GM12801 (cell line): ENCODE data around the gene PLAAT2.

Source experiments
- TF ChIP-seq, protein P1 (sequence below): IDR thresholded peaks from one replicate; pipeline ENCODE4 v1.5.1; 2011; ENCODE audit warnings: control low read depth; ENCODE audit not compliant: insufficient read length; ENCODE audit errors: extremely low read depth

Gene PLAAT2

DNA sequence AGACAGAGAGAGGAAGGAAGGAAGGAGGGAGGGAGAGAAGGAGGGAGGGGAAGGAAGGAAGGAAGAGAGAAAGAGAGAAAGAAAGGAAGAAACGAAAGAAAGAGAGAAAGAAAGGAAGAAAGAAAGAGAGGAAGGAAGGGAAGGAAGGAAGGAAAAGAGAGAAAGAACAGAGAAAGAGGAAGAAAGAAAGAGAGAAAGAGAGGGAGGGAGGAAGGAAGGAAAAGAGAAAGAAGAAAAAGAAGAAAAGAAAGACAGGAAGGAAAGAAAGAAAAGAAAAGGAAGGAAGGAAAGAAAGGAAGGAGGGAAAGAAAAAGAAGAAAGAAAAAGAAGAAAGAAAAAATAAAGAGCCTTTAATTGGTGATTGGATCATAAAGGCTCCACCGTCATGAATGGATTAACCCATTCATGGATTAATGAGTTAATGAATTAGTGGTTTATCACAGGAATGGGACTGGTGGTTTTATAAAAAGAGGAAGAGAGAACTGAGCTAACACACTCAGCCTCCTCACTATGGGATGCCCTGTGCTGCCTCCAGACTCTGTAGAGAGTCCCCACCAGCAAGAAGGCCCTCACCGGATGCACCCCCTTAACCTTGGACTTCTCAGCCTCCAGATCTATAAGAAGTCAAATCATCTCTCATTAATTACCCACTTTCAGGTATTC lies 9.0 kb upstream of the PLAAT2 start:
- TF ChIP-seq, protein P1, sequence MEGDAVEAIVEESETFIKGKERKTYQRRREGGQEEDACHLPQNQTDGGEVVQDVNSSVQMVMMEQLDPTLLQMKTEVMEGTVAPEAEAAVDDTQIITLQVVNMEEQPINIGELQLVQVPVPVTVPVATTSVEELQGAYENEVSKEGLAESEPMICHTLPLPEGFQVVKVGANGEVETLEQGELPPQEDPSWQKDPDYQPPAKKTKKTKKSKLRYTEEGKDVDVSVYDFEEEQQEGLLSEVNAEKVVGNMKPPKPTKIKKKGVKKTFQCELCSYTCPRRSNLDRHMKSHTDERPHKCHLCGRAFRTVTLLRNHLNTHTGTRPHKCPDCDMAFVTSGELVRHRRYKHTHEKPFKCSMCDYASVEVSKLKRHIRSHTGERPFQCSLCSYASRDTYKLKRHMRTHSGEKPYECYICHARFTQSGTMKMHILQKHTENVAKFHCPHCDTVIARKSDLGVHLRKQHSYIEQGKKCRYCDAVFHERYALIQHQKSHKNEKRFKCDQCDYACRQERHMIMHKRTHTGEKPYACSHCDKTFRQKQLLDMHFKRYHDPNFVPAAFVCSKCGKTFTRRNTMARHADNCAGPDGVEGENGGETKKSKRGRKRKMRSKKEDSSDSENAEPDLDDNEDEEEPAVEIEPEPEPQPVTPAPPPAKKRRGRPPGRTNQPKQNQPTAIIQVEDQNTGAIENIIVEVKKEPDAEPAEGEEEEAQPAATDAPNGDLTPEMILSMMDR = no peak

- TF ChIP-seq, protein P1 = no peak
These were observed 6.4 kb upstream of the PLAAT2 start for GRCh38 chr11:63569570-63569969.

DNA sequence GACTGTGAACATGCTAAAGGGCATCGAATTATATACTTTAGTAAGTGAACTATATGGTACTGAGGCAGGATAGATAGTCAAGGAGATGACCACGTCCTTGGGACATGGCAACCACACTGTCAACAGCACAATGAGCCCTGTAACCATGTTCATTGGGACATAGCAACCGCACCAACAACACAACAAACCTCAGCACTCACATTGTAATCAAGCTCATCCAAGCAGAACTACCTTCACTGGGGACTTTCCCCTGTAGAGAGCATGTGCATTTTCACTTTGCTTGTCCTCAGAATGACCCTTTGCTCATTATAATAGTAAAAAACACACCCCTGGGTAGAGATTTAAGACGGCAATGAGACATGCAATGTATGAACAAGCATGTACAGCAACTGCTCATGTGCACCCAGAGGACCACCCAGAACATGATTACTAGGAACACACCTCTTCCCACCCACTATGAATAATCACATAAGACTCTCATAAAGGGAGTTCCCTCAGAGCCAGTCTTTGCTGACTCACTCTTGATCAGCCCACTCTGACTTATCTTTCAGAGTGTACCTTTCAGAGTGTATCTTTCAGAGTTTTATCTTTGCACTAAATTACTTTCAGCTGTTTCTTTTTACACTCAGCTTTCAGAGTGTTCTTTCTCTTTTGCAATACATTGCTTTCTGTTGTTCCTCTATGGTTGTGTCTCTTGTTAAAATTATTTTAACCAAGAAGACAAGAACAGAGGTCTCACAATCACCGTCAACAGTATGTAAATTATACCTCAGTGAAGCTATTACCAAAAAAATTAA lies 4.1 kb upstream of the PLAAT2 start:
- TF ChIP-seq, protein P1 = no peak

- TF ChIP-seq, protein P1 = no peak
These were observed 1.7 kb upstream of the PLAAT2 start for GRCh38 chr11:63564784-63565350.

GRCh38 chr11:63564056-63564774 lies 1.0 kb upstream of the PLAAT2 start:
- TF ChIP-seq, protein P1 = no peak

- TF ChIP-seq, protein P1 = no peak
These were observed 2.5 kb downstream of the PLAAT2 start for GRCh38 chr11:63560506-63561180.
